ENCODE results near the gene COL4A1.
A peak's percentile ranks its signal among the peaks of the same experiment; 100 is the strongest.
"Not testable (repeated sequence)": the region's sequence is repeated elsewhere in the genome, so short reads cannot be mapped to it uniquely, and the experiment has no call there.

COL4A1 gene

DNA sequence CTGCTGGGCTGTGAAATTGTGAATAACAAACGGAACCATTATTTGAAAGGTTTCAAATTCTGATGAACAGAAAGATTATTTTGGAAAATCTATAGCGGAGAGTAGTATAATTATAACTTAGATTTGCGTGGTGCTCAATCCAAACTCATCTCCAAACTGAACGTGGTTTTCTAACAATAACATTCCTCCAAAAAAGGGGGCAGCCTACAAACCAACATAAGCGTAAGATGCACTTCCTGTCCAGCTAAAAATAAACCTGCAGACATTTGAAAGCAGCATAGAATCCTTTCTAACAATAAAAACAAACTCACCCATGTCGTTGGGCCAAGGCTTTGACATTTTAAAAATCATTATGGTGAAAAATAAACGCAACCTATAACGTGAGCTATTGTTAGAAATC, 178.4 kb downstream of the COL4A1 start:
- DNase-seq: no peak

DNA sequence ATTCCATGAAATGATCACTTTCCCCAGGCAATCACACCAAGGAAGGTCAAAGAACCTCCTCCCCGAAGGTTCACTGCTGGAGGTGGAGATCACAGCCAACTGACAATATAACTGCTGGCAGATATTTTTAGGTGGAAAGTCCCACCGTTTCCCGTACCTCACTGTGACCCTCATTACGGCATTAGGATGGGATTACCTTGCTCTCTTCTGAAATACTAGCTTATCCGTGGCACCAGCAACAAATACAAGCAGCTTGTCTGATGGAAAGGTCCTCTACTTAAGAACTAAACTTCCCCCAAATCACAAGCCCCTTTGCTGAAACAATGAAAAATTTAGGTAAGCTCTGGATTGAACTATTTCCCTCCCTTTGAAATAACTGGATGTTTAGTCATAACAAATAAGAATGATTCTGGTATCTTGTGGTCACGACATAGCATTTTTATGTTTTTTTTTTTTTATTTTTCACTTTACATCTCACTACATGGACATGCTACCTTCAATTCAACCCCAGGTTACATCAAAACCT, 178.9 kb downstream of the COL4A1 start:
- no peak for DNase-seq

DNA sequence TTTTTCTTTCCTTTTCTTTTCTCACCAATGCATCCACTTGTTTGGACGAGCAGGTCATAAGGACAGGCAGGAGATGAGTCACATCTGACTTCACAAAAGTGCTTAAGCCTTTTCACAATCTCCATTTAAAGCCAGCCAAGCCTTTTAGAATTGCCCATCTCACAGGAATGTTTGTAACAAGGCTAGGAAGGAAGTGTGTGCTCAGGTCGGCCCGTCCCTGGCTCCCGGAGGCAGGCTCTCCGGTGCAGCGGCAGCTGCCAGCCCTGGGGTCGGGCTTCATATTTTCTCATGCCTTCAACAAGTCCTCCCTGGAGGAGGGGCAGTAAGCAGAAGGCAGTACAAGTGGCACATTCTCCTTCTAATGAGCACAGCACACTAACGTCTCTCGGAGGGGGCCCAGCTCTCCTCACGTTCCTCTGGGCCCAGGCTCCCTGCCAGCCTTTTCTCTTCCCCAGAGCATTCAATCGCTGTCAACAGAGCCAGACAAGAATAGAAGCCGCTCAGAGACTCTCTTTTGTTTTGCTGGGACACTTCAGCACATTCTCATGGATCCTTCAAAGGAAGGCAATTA, 180.5 kb downstream of the COL4A1 start:
- DNase-seq: no peak

DNA sequence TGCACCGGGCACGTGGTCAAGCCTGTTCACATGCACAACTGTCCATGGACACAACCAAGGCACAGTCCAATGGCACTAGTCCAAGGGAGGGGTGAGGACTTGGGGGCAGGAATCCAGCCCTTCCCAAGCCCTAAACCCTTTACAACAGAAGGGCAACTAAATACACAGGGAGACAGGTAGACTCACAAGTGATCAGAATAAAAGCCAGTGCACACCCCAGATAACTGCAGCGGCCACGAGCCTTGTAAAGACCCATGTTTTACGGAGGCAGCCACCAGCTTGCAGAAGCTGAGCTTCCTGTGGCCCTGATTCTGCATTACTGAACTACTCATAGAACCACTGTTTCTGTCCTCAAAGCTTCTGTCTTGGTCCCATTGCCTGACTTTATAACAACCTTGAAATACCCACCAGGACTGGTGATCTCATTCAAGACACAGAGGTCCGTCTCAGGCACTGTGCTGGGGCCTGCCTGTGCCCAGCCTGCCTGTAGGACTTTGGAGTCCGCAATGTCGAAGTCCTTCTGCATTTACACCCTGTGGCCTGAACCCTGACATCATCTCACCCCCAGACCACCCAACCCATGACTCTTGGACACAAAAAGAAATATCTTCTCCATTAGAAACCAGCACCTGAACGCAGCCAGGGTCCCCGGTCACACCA, 181.2 kb downstream of the COL4A1 start:
- no peak for DNase-seq

DNA sequence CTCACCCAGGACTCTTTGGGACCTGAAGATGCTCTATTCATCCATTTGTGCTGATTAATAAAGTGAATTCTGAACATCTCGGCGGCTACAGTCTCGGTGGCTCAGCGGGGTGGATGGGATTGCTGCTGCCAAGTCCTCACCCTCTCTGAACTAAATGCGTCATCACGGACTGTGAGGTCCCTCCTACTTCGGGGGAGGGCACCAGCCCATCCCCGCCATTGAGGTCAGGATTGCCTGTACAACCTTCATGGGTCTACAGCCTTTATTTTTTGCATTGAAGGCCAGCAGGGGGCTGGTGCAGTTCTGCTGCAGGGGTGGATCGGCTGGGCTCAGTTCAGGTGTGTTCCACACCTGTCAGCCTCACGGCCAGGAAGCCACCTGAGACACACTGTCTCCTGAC, 181.8 kb downstream of the COL4A1 start:
- no peak for DNase-seq

DNA sequence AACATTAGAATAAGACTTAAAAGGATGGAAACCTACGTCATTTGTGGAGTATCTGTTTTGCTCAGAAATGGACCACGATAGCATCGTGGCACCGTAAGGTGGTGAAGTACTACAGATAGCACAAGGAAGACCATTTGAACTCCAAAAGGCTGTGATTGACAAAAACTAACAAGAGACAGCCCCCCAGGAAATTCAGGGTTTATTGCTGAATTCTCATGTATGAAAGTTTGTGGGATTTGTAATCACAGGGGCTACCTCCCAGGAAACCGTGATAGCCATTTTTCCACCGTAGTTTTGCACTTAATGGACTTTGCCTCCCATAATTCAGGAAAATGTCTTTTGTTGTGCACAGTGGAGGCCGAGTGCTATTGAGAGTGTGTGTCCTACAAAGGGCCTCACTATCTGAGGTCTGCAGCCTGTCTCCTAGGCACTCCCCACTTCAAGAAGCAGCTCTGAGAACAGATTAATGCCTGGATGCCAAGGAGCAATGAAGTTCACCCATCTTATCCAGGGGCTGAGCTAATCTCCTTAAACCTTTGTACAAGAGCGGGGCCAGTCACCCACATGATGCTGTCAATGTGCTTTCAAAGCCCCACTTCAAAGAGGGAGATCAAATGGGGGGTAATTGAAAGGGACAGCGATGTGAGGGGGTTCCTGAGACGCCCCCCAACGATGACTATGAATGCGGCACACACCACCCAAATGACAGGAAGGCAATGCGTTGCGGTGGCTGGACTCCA, 182.6 kb downstream of the COL4A1 start:
- peak; percentile 4 for DNase-seq

DNA sequence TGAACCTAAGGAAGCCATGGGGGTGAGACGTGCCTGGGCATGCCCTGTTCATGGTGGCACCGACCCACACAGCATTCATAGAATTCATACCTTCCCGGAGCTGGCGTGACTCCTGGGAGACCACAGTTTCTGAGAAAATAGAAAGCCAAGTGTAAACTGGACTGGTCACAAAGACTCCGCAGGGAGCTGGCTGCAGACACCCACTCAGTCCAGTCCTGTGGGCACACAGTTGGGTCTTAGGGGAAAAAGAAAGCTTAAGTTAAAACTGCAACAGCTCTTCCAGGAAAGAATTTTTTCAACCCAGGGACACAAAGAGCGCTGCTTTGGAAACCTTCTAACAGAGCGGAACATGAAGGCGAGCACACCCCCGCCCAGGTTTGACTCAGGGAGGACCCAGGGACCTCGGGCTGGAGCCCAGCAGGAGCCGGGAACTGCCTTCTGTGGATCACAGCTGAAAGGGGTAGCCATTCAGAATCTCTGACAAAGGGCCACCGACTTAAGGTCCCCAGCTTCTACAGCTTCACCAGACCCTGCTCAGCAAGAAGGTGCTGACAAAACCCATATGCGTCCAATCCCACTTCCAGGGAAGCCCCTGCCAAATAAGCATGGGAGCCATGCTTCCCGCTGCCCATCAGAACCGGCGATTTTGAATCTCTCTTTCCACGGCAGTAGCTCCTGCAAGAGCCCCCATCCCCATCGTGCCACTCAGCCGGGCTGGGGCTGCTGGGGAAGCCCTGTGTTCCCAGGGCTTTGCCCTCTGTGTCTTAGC, 183.7 kb downstream of the COL4A1 start:
- DNase-seq: no peak

DNA sequence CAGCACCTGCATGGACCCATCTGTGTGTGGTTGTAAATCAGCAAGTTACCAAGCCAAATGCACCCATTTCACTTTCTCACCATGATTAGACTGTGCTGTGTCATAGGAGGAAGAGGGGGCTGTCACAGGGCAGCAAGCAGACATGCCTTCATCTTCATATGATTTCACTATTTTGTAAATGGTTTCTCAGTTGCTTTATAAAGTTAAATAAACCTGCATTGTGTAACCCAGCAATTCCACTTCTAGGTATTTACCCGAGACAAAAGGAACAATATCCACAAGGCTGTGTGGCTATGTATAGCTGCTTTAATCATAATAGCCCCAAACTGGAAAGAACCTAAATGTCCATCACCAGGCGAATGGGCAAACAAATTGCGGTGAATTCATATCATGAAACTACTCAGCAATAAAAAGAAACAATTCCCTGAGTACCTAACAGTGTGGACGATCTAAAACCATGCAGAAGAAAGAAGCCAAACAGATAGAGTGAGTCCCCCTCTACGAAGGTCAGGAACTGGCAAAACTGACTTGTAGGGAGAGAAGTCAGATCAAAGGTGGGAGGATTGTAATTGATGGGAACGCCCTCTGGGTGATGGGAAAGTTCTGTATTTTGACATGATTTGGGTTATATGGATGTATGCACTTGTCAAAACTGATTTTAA, 185.4 kb downstream of the COL4A1 start:
- DNase-seq: no peak

DNA sequence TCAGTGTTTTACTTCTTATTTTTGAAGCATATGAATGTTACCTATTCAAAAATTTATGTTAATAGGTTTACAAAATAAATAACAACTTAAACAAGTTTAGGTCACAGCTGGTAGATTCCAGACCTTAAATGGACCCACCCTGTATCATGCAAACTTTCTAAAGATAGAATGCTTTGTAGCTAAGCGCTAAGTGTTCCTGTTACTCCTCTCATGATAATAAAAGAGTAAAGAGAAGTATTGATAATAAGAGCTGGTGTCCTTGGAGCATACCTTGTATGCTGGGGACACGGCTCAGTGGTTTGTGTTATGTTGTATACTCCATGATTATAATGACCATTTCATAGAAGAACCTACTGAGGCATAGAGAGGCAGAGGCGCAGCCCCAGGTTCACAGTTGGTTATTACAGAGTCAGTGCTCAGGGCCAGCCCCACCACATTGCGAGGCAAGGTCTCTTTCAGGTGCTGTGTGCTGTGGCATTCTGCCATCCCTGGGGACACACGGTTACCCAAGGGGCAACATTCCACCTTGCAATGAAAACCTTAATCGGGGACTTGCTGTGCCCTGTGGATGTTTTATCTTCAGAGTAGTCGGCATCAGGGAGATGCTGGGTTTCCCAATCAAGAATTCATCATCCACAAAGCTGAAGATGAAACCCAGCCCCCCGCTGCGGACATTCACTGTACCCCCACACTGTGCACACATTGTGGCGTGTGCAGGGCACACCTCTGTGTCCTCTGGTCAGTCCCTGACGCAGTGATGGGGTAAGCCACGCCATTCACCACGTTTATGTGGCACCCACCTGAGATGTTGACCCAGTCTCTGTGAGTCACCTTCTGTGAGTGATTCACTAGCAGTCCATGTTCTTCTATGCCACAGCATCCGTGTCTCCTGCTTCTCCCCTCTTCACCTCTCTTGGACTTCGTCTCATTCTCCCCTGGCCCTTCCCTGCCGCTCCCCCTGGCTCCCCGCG, 186.7 kb downstream of the COL4A1 start:
- DNase-seq: no peak

DNA sequence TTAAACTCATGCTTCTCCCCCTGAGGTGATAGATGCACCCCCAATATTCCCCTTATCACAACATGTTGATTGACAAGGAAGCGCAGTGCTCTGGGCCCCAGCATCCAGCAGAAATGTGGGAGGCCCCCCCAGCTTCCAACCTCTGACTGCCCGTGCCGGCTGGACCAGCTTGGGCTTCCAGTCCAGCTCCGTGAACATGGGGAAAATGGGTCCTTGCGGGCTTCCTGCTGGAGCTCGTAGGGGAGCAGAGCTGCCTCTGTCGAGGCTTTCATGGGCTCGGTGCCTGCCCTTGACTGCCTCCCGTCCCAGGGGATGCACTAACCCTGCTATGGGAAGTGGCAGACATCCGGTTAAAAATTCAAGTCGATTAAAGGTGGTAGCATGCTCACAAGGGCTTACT, 188.9 kb downstream of the COL4A1 start:
- no peak for DNase-seq

DNA sequence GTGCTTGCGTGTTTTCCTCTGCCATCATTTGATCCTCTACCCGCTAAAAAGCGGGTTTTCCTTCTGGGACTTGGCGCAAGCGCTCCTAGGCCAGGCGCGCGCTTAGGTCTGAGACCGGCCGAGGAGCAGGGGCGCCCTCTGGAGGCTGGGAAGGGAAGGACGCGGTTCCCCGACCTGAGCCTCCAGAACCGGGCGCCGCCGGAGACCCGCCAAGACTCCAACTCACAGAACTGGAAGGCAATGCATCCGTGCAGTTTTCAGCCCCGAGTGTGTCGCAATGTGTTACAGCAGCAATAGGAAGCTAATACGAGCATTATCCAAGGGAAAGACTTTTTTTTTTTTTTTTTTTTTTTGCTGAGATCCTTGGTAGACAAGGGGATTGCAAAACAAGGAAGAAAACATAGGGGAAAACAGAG, 190.9 kb downstream of the COL4A1 start:
- peak; percentile 59 for DNase-seq

DNA sequence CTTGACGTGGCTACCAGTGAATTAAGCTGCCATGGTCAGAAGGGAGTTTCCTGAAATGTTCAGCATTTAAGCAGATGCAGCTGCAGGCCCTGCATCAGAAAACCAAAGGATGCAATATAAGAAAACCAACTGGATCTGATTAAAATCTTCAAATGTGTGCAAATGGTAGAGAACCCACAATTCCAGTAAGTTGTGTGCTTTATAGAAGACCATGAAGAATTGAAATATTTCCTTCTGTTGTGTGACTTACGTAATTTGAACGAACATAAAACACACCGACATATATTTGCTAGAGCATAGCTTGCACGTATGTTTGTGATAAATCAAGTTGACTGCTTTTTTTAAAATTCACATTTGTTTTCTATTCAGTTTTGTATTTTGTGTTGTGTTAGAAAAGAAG, 191.4 kb downstream of the COL4A1 start:
- no peak for DNase-seq

DNA sequence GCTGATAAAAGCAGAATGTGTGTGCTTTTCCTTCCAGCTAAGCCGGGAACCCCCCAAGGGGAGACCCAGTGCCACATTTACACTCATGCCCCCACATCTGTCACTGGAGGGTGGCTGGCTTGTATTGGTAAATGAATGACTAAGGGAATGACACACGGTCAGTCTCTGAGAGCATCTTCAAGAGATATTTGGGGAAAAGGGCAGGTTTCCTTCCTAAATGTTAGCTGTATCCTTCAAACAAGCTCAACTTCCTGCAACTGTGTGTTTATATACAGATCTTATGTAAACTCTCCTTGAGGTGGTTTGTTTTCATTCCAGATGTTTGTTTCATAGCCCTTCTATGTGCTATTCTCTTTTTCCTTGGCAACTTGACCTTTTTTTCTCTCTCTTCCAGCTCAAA, 192.6 kb downstream of the COL4A1 start:
- no peak for DNase-seq

DNA sequence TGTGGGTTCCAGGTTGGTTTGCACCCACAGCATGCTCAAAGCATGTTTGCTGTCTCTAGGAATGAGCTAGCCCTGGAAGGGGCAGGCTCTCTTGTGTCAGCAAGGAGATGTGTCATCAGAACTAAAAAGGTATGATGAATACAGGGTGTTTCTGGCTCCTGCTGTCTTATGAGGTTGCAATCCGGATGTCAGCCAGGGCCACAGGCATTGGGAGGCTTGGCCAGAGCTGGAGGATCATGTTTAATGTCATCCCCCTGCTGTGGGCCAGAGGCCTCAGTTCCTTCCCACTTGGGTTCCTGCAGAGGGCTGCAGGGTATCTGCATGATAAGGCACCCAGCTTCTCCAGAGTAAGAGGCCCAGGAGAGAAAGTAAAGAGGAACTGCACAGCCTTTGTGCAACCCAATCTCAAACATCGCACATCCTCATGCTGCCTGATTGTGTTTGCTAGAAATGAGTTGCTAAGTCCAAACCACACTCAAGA, 193.6 kb downstream of the COL4A1 start:
- no peak for DNase-seq

DNA sequence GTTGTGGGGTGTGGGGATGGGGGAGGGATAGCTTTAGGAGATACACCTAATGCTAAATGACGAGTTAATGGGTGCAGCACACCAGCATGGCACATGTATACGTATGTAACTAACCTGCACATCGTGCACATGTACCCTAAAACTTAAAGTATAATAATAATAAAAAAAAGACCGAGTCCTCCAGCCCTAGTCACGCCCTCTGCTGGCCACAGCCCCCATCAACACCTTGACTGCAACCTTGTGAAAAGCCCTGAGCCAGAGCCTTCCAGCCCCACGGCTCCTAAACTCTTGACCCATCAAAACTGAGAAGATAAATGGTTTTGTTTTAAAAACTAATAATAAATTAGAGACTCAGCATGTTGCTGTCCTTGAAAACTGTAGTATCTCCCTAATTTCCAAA, 194.6 kb downstream of the COL4A1 start:
- not testable (repeated sequence) for DNase-seq

DNA sequence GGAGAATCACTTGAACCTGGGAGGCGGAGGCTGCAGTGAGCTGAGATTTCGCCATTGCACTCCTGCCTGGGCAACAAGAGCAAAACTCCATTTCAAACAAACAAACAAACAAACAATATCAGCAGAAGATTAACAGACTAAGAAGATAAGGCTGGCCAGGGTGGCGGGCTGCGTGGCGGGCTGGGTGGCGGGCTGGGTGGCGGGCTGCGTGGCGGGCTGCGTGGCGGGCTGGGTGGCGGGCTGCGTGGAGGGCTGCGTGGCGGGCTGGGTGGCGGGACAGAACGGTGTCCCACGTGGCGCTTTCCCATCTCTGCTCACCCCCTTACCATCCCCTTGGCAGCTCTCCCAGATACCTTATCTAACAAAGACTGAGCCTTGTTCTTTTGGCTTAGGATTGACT, 196.2 kb downstream of the COL4A1 start:
- DNase-seq: no peak

DNA sequence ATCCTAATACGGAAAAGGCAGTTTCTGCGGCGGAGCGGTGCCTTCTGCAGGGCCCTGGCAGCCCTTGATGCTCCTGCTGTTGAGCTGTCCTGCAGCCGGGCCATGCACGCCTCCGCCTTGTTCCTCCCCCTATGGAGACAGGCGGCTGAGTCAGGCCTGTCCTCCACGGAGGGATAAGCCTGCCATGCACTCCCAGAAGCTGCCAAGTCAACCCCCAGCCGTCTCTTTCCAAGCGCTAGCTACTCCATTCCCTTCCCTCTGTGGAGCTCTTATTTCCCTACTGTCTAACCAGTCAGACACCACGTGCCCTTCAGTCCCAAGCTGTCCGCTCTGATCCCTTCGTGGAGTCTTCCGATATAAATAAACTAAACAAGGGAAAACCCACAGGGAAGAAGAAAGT, 197.0 kb downstream of the COL4A1 start:
- no peak for DNase-seq

DNA sequence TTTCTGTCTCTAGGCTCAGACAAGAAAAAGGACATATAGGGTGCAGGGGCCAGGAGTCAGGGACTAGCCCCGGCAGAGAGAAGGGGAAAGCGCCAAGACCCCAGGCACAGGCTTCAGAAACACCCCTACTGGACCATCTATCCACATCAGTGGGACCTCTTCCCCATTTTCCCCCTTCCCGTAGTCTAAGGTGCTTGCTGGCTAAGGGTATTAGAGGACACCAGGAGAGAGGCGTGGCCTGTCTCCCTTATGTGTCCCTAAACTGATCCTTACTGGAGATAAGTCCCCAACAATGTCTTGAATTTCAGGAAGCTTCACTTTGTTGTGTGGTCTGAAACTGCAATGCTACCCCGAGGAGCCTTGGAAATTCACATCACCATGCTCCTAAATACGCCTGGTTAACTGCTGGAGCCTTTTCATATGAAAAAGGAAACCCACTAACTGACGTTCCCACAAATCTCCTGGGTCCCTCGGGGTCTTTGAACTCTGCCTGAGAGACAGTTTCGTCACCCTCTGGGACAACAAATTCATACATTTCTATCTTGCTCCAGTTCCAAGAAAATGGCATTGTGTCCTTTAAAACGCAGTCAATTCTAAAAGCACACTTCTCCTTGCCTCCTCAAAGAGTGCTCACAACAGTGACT, 197.7 kb downstream of the COL4A1 start:
- no peak for DNase-seq

DNA sequence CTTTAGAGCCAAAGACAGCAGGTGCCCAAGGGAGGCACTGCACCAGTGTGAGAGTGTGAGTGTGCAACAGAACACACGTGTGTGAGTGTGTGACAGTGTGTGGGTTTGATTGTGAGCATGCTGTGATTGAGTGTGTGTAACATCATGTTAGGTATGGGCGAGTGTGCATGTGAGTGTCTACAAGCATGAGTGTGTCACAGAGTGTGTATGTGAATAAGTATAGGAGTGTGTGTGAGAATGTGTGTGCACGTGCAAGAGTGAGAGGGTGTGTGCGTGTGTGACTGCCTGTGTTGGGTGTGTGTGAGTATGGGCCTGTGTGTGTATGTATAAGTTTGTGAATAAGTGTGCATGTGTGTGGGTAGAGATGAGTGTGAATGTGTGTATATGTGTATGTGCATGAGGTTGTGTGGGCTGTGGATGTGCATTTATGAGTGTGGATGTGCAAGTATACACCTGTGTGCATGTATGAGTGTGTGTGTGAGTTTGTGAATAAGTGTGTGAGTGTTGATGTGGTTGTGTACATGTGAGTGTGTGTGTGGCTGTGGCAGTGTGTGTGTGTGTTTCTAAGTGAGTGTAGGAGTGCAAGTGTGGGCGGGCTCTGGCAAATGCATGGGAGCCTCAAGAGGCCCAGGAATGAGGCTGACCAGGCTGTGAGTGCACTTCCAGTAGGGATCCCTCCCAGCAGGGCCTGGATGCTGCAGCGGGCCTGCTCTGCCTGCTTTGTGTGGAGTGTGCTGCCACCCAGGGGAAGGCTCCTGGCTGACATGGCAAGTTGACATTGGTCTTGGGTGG, 198.4 kb downstream of the COL4A1 start:
- no peak for DNase-seq

Data from activated CD4-positive, alpha-beta T cell treated with anti-CD3 and anti-CD28 coated beads, Interleukin-10, Interleukin-2, amounts not matched to agents 100 ng/mL and 50 ng/mL, durations not matched to agents 16 hours and 8 hours (primary cell).